WI38 (cell line): ENCODE results near the gene MAN2A2.

Source experiments
- H3K4me3 ChIP-seq: 2 replicates; pipeline ENCODE4 v1.5.1; 2011; ENCODE audit warnings: low read depth, mild to moderate bottlenecking, control low read depth, low read length
- CTCF ChIP-seq: IDR thresholded peaks from 2 replicates; pipeline ENCODE4 v1.5.1; 2012; ENCODE audit warnings: low read depth, mild to moderate bottlenecking, control low read depth, low read length

Gene MAN2A2

GRCh38 chr15:90957791-90958190 lies 54.7 kb downstream of the MAN2A2 start:
- TF ChIP-seq CTCF: no peak
- peak overlapping the region; percentile 59; the same call in 1 of the 2 replicates for H3K4me3 ChIP-seq

GRCh38 chr15:90959028-90959595 lies 56.0 kb downstream of the MAN2A2 start:
- no peak for TF ChIP-seq CTCF
- no peak overlapping the region for H3K4me3 ChIP-seq

- H3K4me3 ChIP-seq: no peak overlapping the region
- TF ChIP-seq CTCF: no peak
These were observed 56.8 kb downstream of the MAN2A2 start for GRCh38 chr15:90959894-90960293.

GRCh38 chr15:90960298-90961091 lies 57.4 kb downstream of the MAN2A2 start:
- H3K4me3 ChIP-seq: no peak overlapping the region
- no peak for TF ChIP-seq CTCF

- no peak for TF ChIP-seq CTCF
- H3K4me3 ChIP-seq: no peak overlapping the region
These were observed 58.9 kb downstream of the MAN2A2 start for GRCh38 chr15:90962021-90962420.

GRCh38 chr15:90966262-90966661 lies 63.2 kb downstream of the MAN2A2 start:
- no peak overlapping the region for H3K4me3 ChIP-seq
- TF ChIP-seq CTCF: no peak

- no peak for TF ChIP-seq CTCF
- no peak overlapping the region for H3K4me3 ChIP-seq
These were observed 64.1 kb downstream of the MAN2A2 start for GRCh38 chr15:90967206-90967605.
